Activated CD4-positive, alpha-beta T cell treated with anti-CD3 and anti-CD28 coated beads, Interleukin-10, Interleukin-2, amounts not matched to agents 100 ng/mL and 50 ng/mL, durations not matched to agents 16 hours and 8 hours (primary cell): Measurements from ENCODE around the gene RELA.
"Not testable (repeated sequence)": the region's sequence is repeated elsewhere in the genome, so short reads cannot be mapped to it uniquely, and the experiment has no call there.

Experiments
- DNase-seq: peaks from one replicate; pipeline ENCODE4 v3.0.0-alpha.2; 2020

The RELA gene

GRCh38 chr11:65662799-65663638 is at the start of gene RELA:
Gene RELA (minus strand): TSS chr11:65662916. CDS start chr11:65662832, 84 bp downstream.
- DNase-seq = peak; percentile 94

GRCh38 chr11:65711785-65712632 is 49.3 kb upstream of the RELA start, which contains the start of gene KAT5:
Gene KAT5 (plus strand): TSS chr11:65712252. CDS start chr11:65712268, 16 bp downstream.
- DNase-seq = peak; percentile 98

- no peak for DNase-seq
Observed at GRCh38 chr11:65710421-65710820, 47.7 kb upstream of the RELA start.

- DNase-seq = no peak
Observed at GRCh38 chr11:65709661-65710060, 46.9 kb upstream of the RELA start.

- DNase-seq = no peak
Observed at GRCh38 chr11:65708451-65708850, 45.7 kb upstream of the RELA start.

- not testable (repeated sequence) for DNase-seq
Observed at GRCh38 chr11:65707002-65707401, 44.3 kb upstream of the RELA start.

- DNase-seq = peak; percentile 85
Observed at GRCh38 chr11:65706303-65706763, 43.6 kb upstream of the RELA start.

GRCh38 chr11:65703846-65704245 is 41.1 kb upstream of the RELA start:
- no peak for DNase-seq

- no peak for DNase-seq
Observed at GRCh38 chr11:65701686-65702085, 39.0 kb upstream of the RELA start.

- no peak for DNase-seq
Observed at GRCh38 chr11:65700399-65700798, 37.7 kb upstream of the RELA start.

- DNase-seq = no peak
Observed at GRCh38 chr11:65699306-65699705, 36.6 kb upstream of the RELA start.

- DNase-seq = no peak
Observed at GRCh38 chr11:65698205-65698604, 35.5 kb upstream of the RELA start.

GRCh38 chr11:65696802-65697552 is 34.3 kb upstream of the RELA start:
- no peak for DNase-seq

GRCh38 chr11:65695459-65696241 is 32.9 kb upstream of the RELA start:
- no peak for DNase-seq

- DNase-seq = no peak
Observed at GRCh38 chr11:65692367-65692766, 29.7 kb upstream of the RELA start.

- not testable (repeated sequence) for DNase-seq
Observed at GRCh38 chr11:65691847-65692246, 29.1 kb upstream of the RELA start.

- DNase-seq = no peak
Observed at GRCh38 chr11:65685981-65686380, 23.3 kb upstream of the RELA start.

- DNase-seq = not testable (repeated sequence)
Observed at GRCh38 chr11:65683480-65683879, 20.8 kb upstream of the RELA start.

- DNase-seq = no peak
Observed at GRCh38 chr11:65680192-65680743, 17.6 kb upstream of the RELA start.

- DNase-seq = no peak
Observed at GRCh38 chr11:65672982-65673381, 10.3 kb upstream of the RELA start.

GRCh38 chr11:65672180-65672860 is 9.6 kb upstream of the RELA start:
- DNase-seq = no peak
